HG02642 (cell line): ENCODE results near the gene GSN.

Source experiments
- ATAC-seq: cut with Tn5 transposase; IDR thresholded peaks from one replicate; pipeline ENCODE4 v1.9.1; 2021; ENCODE audit warnings: mild to moderate bottlenecking; ENCODE audit not compliant: unreplicated experiment, poor library complexity

Gene GSN

DNA sequence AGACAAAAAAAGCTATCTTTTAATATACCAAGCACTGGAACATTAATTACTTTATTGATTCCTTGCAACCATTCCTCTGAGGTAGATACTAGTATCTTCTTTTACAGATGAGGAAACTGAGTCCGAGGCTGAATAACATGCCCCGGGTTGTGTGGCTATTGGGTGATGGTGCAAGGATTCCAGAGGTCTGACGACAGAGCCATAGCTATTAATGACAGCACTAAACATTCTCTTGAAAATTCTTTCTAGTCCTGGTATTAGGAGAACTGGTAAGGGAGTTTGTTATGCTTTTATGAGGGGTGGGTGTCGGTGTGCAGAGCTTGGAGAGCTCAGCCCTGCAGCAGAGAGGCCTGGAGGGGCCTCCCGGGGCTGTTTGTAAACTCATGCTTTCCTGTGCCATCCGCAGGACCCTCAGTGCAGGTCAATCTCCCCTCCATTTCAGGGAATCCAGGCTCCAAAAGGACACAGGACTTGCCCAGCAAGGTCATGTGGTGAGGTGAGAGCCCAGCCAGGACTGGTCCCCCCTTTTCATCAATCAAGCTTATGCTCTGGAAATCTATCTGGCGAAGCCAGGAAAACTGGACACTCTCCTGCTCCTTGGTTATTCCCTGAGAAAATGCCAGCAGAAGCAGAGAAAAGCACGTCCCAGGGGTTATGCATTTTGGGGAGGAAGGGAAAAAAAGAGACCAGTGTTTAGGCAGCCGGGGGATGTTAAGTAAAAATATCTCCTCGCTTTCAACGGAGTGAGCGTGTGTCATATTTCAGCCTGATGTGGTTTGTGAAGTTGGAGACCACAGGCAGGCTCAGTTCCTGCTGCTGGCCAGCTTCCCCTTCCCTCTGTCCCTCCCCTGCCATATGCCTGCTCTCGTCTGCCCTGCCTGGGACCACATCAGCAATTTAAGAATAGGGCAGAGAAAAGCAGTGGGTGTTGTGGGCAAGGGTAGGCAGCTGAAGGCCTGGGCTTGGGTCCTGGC is 3.7 kb downstream of the GSN start:
- ATAC-seq, result no peak

DNA sequence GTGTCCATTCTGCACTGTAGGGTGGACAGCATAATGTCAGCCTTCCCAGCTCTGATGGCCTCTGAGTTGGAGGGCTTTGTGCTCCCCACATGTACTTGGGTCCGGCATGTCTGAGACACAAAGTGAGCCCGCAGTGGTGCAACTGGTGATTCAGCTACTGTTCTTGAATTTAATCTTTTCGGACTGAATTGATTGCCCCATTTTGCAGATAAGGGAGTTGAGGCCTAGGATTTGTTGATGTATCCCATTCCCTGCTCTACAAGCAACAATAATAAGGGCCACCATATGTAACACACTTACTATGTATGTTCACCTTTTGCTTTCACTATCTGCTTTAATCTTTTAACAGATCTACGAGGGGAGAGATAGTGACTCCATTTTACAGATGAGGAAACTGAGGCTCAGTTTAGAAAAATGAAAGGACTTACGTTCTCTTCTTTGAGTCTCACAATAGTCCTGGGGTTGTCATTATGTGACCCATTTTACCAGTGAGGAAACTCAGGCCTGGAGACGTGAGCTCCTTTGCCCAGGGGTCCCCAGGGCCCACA is 4.5 kb downstream of the GSN start:
- no peak for ATAC-seq

DNA sequence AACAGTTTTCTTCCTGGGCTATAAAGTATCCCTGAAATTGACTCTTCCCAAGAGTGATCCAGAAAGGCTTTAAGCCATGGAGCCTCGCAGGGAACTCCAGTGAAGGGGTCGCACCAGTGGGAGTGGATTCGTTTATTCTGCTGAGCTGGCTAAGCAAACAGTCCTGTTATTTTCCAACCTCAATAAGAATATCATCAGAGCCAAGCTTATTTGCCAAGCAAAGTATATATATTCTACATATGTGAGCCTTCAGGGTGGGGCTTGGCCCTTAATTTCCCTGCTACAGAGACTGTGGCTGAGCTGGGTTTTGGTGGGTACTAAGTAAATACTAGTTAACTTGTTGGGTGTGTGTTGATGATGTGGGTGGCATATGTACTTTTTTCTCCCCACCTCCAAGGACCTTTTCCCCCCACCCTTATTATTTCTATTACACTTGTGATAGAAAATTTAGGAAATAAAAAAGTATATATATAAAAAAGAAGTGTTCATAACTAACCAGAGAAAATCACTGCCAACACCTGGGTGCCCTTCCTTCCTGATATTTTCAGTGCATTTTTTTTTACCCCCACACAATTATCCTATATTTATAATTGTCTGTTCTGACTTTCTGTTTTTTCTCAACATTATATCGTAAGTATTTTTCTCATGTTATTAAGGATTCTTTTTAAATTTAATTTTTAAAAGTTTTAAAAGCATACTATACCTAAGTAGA is 5.3 kb downstream of the GSN start:
- ATAC-seq, result no peak

DNA sequence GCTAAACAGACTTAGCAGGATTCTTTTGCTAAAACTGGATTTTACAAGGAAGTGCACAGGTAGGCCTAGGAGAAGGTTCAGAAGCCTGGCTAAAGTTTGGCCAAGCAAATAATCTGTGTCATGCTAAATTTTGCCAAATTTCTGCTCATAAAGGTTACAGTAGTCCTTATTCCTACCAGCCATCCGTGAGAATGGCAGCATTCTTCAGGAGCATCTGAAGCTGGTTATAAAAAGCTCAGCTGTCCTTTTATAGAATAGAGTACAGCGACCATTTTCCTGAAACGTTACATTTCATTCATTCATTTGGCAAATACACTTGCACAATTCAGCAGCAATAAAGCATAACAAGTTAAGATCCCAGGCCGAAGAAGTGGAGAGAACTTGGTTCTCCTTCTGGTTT is 6.9 kb downstream of the GSN start:
- ATAC-seq, result no peak

DNA sequence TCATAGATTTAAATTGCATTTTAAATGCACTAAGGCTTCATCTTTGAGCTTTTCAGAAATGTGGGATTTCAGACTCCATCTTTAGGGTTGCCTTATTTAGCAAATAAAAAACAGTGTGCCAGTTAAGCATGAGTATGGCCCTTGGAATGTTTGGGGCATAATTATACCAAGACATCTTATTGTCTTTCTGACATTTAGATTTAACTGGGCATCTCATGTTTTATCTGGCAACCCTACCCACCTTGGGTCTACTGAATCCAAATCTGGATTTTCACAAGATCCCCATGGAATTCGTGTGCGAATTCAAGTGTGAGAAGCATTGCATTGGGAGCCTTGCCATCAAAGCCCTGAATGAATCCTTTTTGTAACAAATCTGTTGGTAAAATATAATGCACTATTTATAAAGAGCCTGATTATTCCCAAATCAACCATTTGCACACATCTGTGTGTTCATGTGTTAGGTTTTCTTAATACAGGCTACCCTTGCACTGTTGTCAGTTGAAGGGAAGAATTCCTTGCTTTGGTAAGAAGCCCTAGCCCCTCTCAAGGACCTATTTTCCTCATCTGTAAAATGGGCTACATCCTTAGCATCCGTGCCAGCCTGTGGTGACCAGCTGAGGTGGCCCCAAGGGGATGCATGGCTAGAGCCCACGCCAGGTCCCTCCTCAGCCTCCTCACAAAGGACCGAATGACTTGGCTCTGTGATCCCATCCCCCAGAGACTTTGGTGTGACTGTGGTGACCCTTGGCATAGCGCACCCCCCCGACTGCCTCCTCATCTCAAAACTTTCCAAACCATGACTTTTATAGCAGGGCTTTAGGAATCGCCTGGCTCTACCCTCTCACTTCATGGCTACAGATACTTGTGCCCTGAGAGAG is 8.1 kb downstream of the GSN start:
- ATAC-seq, result no peak

DNA sequence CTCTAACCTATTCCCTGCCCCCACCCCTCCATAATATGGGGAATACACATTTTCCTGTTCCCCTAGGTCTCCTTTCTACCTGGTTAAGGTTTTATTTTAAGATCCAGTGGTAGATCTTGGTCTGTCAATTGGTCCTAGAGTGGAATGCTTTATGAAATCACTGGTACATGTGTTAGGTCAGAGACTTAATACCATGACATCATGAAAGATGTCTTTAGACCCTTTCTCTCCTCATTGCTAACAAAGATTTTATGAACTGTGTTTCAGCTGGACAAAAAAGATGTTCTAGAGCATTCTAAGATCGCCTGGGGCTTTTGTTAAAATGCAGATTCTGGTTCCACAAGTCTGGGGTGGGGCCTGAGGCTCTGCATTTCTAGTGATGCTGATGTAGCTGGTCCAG is 9.1 kb downstream of the GSN start:
- ATAC-seq, result no peak

DNA sequence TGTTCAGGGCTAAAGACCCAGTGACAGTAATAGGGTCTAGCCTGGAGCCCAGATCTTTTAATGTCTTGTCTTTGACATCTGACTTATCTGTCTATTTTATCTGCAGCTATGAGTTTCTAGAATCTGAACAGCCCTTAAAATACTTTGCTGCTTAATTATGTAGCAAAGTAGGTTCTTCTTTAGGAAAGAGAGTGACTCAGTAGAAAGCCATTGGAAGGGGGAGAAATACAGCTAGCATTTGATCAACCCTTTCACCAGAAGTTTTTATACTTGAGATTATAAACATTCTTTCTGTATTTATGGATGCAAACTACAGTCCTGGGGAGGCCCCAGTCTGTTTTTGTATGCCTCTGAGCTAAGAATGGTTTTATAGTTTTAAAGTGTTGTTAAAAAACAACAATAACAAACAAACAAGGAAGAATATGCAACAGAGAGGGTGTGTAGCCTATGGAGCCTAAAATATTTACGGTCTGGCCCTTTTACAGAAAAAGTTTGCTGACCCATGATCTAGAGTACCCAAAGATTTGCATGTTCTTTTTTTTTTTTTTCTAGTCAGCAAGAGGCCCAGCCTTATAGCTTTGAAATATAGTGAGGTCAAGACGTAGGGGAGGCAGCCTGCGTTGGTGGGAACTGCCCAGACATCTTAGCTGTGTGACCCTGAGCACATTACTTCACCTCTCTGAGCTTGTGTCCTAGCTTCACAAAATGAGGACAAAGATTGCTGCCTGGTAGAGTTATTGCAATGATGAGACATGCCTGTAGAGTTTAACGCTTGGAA is 9.7 kb downstream of the GSN start:
- ATAC-seq, result no peak

DNA sequence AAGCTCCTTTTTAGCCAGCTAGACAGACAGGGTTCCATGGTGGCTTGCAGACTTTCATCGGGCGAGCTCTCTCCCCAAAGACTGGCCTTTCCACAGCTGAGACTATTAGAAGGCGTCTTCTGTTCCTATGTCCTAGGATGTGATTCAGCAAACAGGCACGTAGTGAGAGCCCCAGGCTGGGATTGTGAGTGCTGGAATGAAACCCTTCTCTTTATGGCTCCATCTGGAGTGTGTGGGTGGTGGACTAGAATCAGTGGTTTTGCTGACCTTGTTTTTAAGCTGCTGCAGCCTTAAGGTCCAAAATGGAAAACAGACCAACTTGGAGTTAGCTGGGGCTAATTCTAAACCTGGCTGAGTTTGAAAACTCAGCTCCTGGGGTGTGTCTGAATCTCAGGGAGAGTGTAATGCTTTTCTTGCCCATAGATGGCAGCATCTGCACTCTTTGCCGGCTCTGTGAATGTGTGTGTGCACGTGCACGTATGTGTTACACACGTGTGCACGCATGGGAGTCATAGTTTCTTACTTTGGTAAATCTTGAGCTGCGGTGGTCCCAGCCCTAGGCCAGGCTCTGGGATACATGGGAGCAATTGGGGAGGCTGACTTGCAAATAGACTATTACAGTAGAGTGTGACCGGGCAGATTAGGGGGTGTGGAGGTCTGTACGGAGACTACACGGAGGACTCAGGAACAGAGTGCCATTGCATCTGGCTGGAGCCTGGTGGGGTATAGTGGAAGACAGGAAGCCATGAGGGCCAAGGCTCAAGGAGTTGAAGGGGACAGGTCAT is 10.7 kb downstream of the GSN start:
- peak; percentile 47 for ATAC-seq

DNA sequence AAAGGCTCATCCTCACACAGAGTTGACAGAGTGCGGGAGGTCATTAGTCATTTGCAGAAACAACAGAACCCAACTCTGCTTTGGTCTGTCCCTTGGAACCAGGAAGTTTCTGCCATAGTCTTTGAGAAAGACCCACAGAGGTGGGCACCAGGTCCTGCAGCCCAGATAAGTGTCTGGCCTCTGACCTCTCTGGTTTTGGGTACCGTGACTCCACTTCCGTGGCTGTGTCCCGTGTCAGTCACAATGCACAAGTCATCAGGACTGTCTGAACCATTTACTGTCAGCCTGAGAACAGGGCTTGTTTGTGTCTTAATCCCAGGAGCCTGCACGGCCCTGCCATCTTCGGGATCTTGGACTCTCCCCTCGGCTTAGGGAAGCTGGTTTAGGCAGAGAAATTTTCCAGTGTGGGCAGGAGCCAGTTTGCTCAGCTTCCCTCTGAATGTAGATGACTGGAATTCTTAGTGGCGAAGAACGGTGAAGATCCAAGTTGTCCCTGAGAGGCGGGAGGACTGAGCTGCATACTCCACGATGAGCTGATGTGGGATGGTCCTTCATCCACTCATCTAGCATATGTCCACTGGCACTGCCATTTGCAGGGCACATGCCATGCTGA is 11.9 kb downstream of the GSN start:
- ATAC-seq, result no peak

DNA sequence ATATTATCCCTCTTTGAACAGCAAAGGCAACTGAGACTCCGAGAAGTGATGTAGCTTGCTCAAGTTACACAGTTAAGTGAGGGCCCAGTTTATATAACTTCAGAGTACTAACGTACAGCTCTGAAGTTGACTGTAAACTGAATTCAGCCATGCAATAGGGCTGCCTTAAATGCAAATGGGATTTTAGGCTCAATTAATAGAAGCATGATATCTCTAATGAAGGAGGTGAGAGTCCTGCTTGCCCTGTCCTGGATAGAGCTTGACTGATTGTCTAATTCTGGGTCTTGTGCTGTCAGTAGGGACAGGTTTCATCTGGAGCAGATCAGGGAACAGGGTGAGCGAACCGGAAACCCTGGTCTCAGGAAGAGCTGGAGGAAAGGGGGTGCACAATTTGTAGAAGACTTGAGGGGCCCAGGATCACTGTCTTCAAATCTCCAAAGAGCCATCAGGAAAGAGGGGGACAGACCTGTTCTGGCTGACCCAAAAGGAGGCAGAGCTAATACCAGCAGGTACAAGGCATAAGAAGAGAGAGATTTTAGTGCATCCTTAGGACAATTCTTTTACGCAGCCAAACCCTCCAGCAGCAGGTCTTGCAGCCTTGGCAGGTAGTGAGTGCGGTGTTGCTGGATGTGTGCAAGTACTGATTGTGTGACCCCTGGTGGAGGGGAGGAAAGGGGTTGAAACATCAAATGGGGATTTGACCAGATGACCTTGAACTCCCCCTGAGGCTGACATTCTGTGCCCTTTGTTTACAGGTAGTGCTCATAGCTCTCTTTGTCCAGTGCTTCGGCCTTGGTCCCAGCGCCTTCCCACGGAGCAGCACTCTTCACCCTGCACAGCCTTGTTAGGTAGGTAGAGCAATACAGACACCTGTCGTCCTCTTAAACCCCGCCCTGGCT is 13.0 kb downstream of the GSN start:
- no peak for ATAC-seq

DNA sequence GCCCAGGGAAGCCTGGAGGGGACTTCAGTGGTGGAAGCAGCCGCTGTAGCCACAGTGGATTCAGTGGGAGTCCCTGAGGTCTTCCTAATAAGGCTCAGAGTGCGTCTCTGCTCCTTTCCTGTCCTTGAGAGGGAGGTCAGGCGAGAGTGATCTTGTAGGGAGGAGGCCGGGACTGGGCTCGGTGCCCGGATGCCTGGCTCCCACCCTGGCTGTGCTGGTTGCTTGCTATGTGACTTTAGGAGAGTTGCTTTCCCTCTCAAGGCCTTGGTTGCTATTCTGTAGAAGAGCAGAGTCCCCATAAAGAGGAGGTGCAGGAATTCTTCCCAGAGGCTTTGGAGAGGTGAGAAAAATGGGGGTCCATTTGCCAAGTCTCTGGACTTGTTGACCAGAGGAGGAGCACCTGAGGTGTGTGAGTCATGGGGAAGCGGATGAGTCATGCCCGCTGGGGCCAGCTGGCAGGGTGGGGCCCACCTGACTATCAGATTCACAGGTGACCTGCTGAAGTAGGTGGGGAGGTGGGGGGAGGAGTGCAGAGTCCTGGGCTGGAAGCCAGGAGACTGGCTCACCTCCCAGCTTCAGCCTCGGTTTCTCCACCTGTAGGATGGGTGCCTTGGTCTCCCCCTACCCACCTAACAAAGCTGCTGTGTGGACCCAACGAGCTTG is 13.8 kb downstream of the GSN start:
- no peak for ATAC-seq

DNA sequence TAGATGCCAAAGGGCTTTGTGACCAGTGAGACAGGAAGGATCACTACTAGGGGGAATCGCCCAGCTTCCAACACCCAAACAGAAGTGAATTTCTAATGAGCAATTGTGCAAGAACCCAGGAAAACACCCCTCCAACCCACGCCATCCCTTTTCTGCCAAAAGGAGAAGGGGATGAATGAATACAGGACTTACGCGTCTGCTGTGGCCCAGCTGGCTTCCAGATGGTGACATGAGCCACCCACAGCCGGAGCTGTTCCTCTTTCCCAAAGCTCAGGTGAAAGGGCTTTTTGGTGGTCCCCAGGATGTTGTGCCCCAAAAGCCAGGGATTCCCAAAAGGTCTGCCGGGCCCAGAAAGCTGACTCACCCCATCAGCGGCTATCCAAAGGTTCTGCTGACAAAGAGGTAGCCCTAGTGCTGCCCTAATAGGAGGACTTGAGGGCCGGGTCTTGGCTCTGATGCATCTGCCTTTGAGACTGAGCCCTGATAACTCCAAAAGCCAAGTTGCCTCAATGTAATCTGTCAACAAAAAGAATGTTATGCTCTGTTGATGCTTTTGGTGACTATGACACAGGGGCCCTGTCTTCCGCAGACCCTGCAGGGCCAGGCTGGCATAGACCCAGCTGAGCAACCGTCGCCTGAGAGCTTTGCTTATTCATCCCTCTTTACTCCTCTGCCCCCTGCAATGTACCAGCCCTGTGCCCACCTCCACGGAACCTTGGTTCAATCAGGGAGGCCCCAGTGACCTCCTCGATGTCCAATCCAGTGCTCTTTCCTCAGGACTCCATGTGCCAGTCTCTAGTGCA is 14.5 kb downstream of the GSN start:
- no peak for ATAC-seq

DNA sequence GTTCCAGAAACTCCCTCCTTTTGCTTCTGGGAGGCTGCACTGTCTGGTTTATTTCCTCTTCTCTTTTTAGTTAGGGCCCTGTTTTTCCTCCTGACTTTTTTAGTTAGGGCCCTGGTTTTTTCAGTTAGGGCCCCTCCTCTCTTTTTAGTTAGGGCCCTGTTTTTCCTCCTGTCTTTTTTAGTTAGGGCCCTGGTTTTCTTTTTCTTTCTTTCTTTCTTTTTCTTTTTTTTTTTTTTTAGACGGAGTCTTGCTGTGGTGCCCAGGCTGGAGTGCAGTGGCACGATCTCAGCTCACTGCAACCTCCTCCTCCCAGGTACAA is 15.1 kb downstream of the GSN start:
- no peak for ATAC-seq

DNA sequence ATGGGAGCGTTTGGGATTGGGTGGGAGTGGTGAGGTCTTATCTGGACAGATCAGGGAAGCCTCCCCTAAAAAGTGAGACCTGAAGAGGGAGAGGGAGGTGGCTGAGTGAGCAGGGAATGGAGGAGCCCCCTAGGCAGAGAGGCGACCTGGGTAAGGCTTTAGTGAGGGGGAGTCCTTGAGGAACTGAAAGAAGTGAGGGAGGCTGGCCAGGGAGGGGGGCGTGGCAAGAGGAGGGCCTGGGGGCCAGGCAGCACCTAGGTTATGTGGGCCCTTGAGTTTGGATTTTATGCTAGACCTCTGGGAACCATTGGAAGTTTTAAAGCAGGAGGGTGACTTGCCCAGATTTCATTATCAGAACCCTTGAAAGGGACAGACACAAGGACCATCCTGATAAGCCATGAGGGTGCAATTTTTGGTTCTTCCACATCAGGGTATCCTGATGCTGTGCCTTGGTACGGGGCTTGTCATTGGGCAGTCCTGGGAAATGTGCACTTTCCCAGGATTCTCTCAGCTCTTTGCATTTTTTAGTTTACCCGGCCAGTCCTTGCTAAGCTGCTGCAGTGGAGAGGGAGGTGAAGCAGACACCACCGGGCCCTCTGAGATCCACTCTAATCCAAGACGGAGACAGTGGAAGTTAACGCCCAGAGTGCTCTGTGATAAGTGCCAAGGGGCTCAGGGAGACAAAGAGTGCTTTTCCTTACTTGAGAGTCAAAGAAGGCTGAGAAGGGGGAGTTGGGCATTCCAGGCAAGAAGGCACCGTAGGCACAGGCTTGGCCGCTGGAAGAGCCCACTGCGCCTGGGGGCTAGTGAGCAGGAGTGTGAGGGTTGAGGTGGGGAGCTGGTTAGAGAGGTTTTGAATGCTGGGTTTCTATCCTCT is 16.1 kb downstream of the GSN start:
- ATAC-seq, result no peak

DNA sequence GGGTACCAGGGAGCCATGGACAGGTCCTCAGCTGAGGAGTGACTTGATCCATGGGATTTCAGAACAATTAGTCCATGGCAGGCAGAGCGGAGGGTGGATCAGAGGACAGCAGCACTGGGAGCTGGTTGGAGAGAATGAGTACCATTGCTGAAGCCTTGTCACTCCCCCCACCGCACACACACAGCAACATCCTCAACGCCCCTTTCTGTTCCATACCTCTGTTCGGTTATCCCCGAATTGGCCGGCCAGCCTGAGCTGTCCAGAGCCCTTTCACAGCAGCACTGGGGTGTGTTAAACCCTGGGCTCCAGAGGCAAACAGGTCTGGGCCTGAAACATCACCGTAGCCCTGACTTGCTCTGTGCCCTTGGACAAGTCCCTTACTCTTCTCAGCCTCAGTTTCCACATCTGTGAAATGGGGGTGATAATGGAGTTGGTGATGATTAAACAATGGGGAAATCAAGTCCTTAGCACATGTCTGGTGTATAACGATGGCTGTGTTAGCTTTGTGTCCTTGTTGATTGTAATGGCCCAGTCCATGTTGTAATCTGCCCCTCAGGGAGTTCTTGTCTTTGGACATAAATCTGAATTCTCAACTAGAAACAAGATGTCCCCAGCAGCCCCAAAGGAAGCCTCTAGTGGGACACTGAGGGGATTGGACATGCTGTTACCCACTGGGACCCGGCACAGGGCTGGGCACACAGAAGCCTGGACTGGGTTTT is 16.9 kb downstream of the GSN start:
- no peak for ATAC-seq
